ENCODE data around the gene MAP1LC3B.

The MAP1LC3B gene

GRCh38 chr16:87395181-87395842, 3.2 kb downstream of the MAP1LC3B start:
- no peak for DNase-seq (ENCODE audit: low read depth)
- no peak for TF ChIP-seq CTCF (IDR thresholded peaks at IDR 0.05; ENCODE audit: low read depth, low read length, missing control alignments)
- in situ Hi-C loops (cut with HindIII; ENCODE audit: low sequenced_read_pairs): no loop called here
- no peak overlapping the region for H3K4me3 ChIP-seq (ENCODE audit: low read depth, low read length)

GRCh38 chr16:87404764-87405625, 12.9 kb downstream of the MAP1LC3B start:
- DNase-seq (ENCODE audit: low read depth): no peak
- in situ Hi-C loops (cut with HindIII; ENCODE audit: low sequenced_read_pairs): no loop called here
- no peak for TF ChIP-seq CTCF (IDR thresholded peaks at IDR 0.05; ENCODE audit: low read depth, low read length, missing control alignments)
- no peak overlapping the region for H3K4me3 ChIP-seq (ENCODE audit: low read depth, low read length)

GRCh38 chr16:87406495-87407088, 14.5 kb downstream of the MAP1LC3B start:
- no peak overlapping the region for H3K4me3 ChIP-seq (ENCODE audit: low read depth, low read length)
- in situ Hi-C loops (cut with HindIII; ENCODE audit: low sequenced_read_pairs): no loop called here
- no peak for DNase-seq (ENCODE audit: low read depth)
- TF ChIP-seq CTCF (IDR thresholded peaks at IDR 0.05; ENCODE audit: low read depth, low read length, missing control alignments): no peak

- no peak for TF ChIP-seq CTCF (IDR thresholded peaks at IDR 0.05; ENCODE audit: low read depth, low read length, missing control alignments)
- in situ Hi-C loops (cut with HindIII; ENCODE audit: low sequenced_read_pairs): no loop called here
- no peak for DNase-seq (ENCODE audit: low read depth)
- H3K4me3 ChIP-seq (ENCODE audit: low read depth, low read length): no peak overlapping the region
These were observed 15.5 kb downstream of the MAP1LC3B start for GRCh38 chr16:87407511-87408112.

- in situ Hi-C loops (cut with HindIII; ENCODE audit: low sequenced_read_pairs): no loop called here
- DNase-seq (ENCODE audit: low read depth): no peak
These were observed 17.0 kb downstream of the MAP1LC3B start for GRCh38 chr16:87409153-87409552.

More at GRCh38 chr16:87409153-87409552, 17.0 kb downstream of the MAP1LC3B start:
- H3K4me3 ChIP-seq (ENCODE audit: low read depth, low read length): no peak overlapping the region
- TF ChIP-seq CTCF (IDR thresholded peaks at IDR 0.05; ENCODE audit: low read depth, low read length, missing control alignments): no peak
